ENCODE measurements around the gene ESPN. TPM values are rescaled to one million over a fixed set of nuclear protein-coding genes. Genes with fewer than 3 reads are reported as not detected.

The ESPN gene
- total and polyA plus RNA-seq, 10 of the 15 experiments (the other 5 are each of a cell fraction or from before 2014, with no cell fraction given) = 0.18 to 0.71 (median 0.59) TPM; not detected in 7

GRCh38 chr1:6471086-6471969, 46.8 kb downstream of the ESPN start:
- Histone ChIP-seq H3K79me2 (ENCODE audit: control insufficient read depth, insufficient read depth, low read length) (no peaks in the 10 kb centered on the region), H3K27me3 (replicated peaks in 1 of 2; ENCODE audit: control insufficient read depth in 2 of 2, insufficient read depth in 2 of 2, low read length in 1 of 2) (no peaks in the 10 kb centered on the region; a peak in 2 of 4 replicates), H3K36me3 (ENCODE audit: control insufficient read depth in 2 of 2, insufficient read depth in 2 of 2, low read length in 1 of 2) (no peaks in the 10 kb centered on the region), H4K20me1 (ENCODE audit: control insufficient read depth, insufficient read depth) (no peaks in the 10 kb centered on the region), H3K4me3 (no peak overlapping the region), H3K4me1 (ENCODE audit: control insufficient read depth, insufficient read depth, low read length) (no peaks in the 10 kb centered on the region), H2AFZ (ENCODE audit: control insufficient read depth, low read depth, low read length) (no peak overlapping the region), H3K9ac (ENCODE audit: control insufficient read depth, insufficient read depth, low read length) (no peak overlapping the region), H3K4me2 (ENCODE audit: control insufficient read depth, insufficient read depth) (no peak overlapping the region), H3K27ac (ENCODE audit: control insufficient read depth, insufficient read depth) (no peak overlapping the region), H3K9me3 (replicated peaks; ENCODE audit: control insufficient read depth, insufficient read depth, low read length) (no peaks in the 10 kb centered on the region)
- ChIA-PET POLR2A (no interaction called here), SMC1A (ENCODE audit: uncharacterized antibody, unreplicated experiment) (no interaction called here), CTCF (interaction anchor here (0.8 kb wide), 1 partner anchor 32 kb away, joined by 3 read pairs; no protein-coding TSS in a partner anchor), RAD21 (ENCODE audit: unreplicated experiment) (no interaction called here)
- ATAC-seq = no peak
- intact Hi-C loops (cut with micrococcal nuclease; ENCODE audit: unreplicated experiment) = no loop called here
- FAIRE-seq = no peak
- 88% methylated on average over 51 of the region's 67 CpGs for WGBS (ENCODE audit: insufficient coverage, insufficient replicate concordance, low lambda C conversion rate, missing lambda C conversion rate)
- BruUV-seq (replicated peaks) = no TSS peak
- no peak for DNase-seq (ENCODE audit: low read depth, low spot score)
- in situ Hi-C loops (cut with MboI) = no loop called here
- no peak for TF ChIP-seq GABPA (IDR thresholded peaks at IDR 0.05; ENCODE audit: low read depth)
- TF ChIP-seq SMAD1 (IDR thresholded peaks at IDR 0.05; ENCODE audit: low read depth, partially characterized antibody) = no peak
- TF ChIP-seq EZH2 (IDR thresholded peaks at IDR 0.05; ENCODE audit: borderline replicate concordance, control insufficient read depth, low read depth, low read length) = no peak
- no peak for TF ChIP-seq KAT2A (conservative IDR thresholded peaks at IDR 0.05; ENCODE audit: control insufficient read depth, low read depth, low read length)
- TF ChIP-seq SRF (IDR thresholded peaks at IDR 0.05; ENCODE audit: low read depth in 2 of 2, low read length in 2 of 2) = no peak
- TF ChIP-seq MLLT1 (IDR thresholded peaks at IDR 0.05) = no peak
- TF ChIP-seq RELA (IDR thresholded peaks at IDR 0.05; ENCODE audit: borderline replicate concordance, partially characterized antibody) = no peak
- TF ChIP-seq BHLHE40 (IDR thresholded peaks at IDR 0.05; ENCODE audit: borderline replicate concordance in 1 of 2, low read depth in 2 of 2, low read length in 1 of 2) = no peak
- no peak for TF ChIP-seq FOXM1 (IDR thresholded peaks at IDR 0.05; ENCODE audit: low read depth, low read length)
- no peak for TF ChIP-seq EED (IDR thresholded peaks at IDR 0.05; ENCODE audit: low read depth)
- no peak for TF ChIP-seq WRNIP1 (IDR thresholded peaks at IDR 0.05; ENCODE audit: borderline replicate concordance, low read depth, low read length)
- TF ChIP-seq SP1 (IDR thresholded peaks at IDR 0.05; ENCODE audit: low read depth, low read length) = no peak
- no peak for TF ChIP-seq SIX5 (IDR thresholded peaks at IDR 0.05; ENCODE audit: low read depth, low read length, severe bottlenecking)
- TF ChIP-seq RFX5 (IDR thresholded peaks at IDR 0.05; ENCODE audit: low read depth, low read length) = no peak
- TF ChIP-seq BRCA1 (IDR thresholded peaks at IDR 0.05; ENCODE audit: low read depth, low read length) = no peak
- TF ChIP-seq ATF3 (IDR thresholded peaks at IDR 0.05; ENCODE audit: borderline replicate concordance, extremely low read depth, low read depth, low read length) = no peak
- no peak for TF ChIP-seq CTCF (IDR thresholded peaks at IDR 0.05 in 2 of 3, conservative IDR thresholded peaks at IDR 0.05 in 1 of 3; ENCODE audit: control insufficient read depth in 2 of 3, extremely low read depth in 1 of 3, insufficient read depth in 1 of 3, low read depth in 3 of 3, low read length in 3 of 3)

Data from GM12878 (cell line).